H9 (cell line): ENCODE results near the gene ZNF845. TPM values are rescaled to one million over a fixed set of nuclear protein-coding genes. Genes with fewer than 3 reads are reported as not detected.

Source experiments
- DNase-seq: peaks from one replicate; pipeline ENCODE4 v3.0.0-alpha.2; 2017
- H2AFZ ChIP-seq: one replicate; pipeline ENCODE4 v1.6.1; 2013; ENCODE audit warnings: mild to moderate bottlenecking, low read length, control low read depth, moderate library complexity
- H2AK5ac ChIP-seq: 2 replicates; pipeline ENCODE4 v1.6.1; 2013; ENCODE audit warnings: low read length, control low read depth, mixed read lengths; ENCODE audit not compliant: insufficient read length
- H2BK120ac ChIP-seq: one replicate; pipeline ENCODE4 v1.6.1; 2013; ENCODE audit warnings: low read depth, mild to moderate bottlenecking, low read length, control low read depth, inconsistent platforms; ENCODE audit not compliant: poor library complexity, severe bottlenecking
- H2BK12ac ChIP-seq: 2 replicates; pipeline ENCODE4 v1.6.1; 2013; ENCODE audit warnings: low read length, control low read depth, mixed read lengths, low read depth; ENCODE audit not compliant: insufficient read length
- H2BK15ac ChIP-seq: 2 replicates; pipeline ENCODE4 v1.6.1; 2013; ENCODE audit warnings: low read depth, low read length, control low read depth
- H2BK20ac ChIP-seq: one replicate; pipeline ENCODE4 v1.6.1; 2013; ENCODE audit warnings: low read depth, mild to moderate bottlenecking, low read length, control low read depth, inconsistent platforms; ENCODE audit not compliant: poor library complexity, severe bottlenecking
- H2BK5ac ChIP-seq: 2 replicates; pipeline ENCODE4 v1.6.1; 2013; ENCODE audit warnings: low read length, control low read depth, mixed read lengths; ENCODE audit not compliant: insufficient read length
- H3K14ac ChIP-seq: 2 replicates; pipeline ENCODE4 v1.6.1; 2013; ENCODE audit warnings: low read length, control low read depth; ENCODE audit not compliant: insufficient read depth
- H3K18ac ChIP-seq: 2 replicates; pipeline ENCODE4 v1.6.1; 2013; ENCODE audit warnings: low read depth, mild to moderate bottlenecking, mixed read lengths, low read length, control low read depth; ENCODE audit not compliant: insufficient read length
- H3K23ac ChIP-seq: 2 replicates; pipeline ENCODE4 v1.6.1; 2013; ENCODE audit warnings: low read length, control low read depth, mixed read lengths, low read depth; ENCODE audit not compliant: insufficient read length
- H3K23me2 ChIP-seq: 2 replicates; pipeline ENCODE4 v1.6.1; 2013; ENCODE audit warnings: low read depth, mild to moderate bottlenecking, mixed read lengths, low read length, control low read depth; ENCODE audit not compliant: insufficient read length, poor library complexity, severe bottlenecking
- H3K27ac ChIP-seq: 2 replicates; pipeline ENCODE4 v1.5.1; 2013; ENCODE audit warnings: low read length, control low read depth, mixed read lengths, low read depth; ENCODE audit not compliant: insufficient read length
- H3K27me3 ChIP-seq: 2 replicates; pipeline ENCODE4 v1.6.1; 2013; ENCODE audit warnings: low read length, control low read depth, inconsistent platforms; ENCODE audit not compliant: insufficient read depth
- H3K4ac ChIP-seq: 2 replicates; pipeline ENCODE4 v1.6.1; 2013; ENCODE audit warnings: low read depth, mild to moderate bottlenecking, control low read depth, inconsistent platforms, low read length, moderate library complexity
- H3K4me1 ChIP-seq: 2 replicates; pipeline ENCODE4 v1.6.1; 2013; ENCODE audit warnings: low read length, control low read depth, inconsistent platforms; ENCODE audit not compliant: insufficient read depth
- H3K4me2 ChIP-seq: 2 replicates; pipeline ENCODE4 v1.6.1; 2013; ENCODE audit warnings: low read length, control low read depth, mixed read lengths; ENCODE audit not compliant: insufficient read length, insufficient read depth
- H3K56ac ChIP-seq: 2 replicates; pipeline ENCODE4 v1.6.1; 2013; ENCODE audit warnings: low read depth, mild to moderate bottlenecking, mixed read lengths, low read length, control low read depth; ENCODE audit not compliant: insufficient read length
- H3K79me1 ChIP-seq: 2 replicates; pipeline ENCODE4 v1.6.1; 2013; ENCODE audit warnings: low read depth, mild to moderate bottlenecking, moderate library complexity, low read length, control low read depth, inconsistent platforms; ENCODE audit not compliant: insufficient read depth, poor library complexity, severe bottlenecking
- H3K79me2 ChIP-seq: 2 replicates; pipeline ENCODE4 v1.6.1; 2013; ENCODE audit warnings: low read length, control low read depth, inconsistent platforms; ENCODE audit not compliant: insufficient read depth
- H3K9ac ChIP-seq: 2 replicates; pipeline ENCODE4 v1.6.1; 2013; ENCODE audit warnings: low read length, control low read depth, mixed read lengths; ENCODE audit not compliant: insufficient read length; ENCODE audit errors: extremely low read depth
- H3K9me3 ChIP-seq: one replicate; pipeline ENCODE4 v1.6.1; 2013; ENCODE audit warnings: low read depth, low read length, inconsistent platforms; ENCODE audit not compliant: control insufficient read depth
- H3T11ph ChIP-seq: one replicate; pipeline ENCODE4 v1.6.1; 2013; ENCODE audit warnings: mild to moderate bottlenecking, low read length, control low read depth, inconsistent platforms
- H4K20me1 ChIP-seq: one replicate; pipeline ENCODE4 v1.6.1; 2013; ENCODE audit not compliant: control insufficient read depth, insufficient read length, insufficient read depth
- H4K5ac ChIP-seq: 2 replicates; pipeline ENCODE4 v1.6.1; 2013; ENCODE audit warnings: low read depth, mild to moderate bottlenecking, mixed read lengths, low read length, control low read depth; ENCODE audit not compliant: insufficient read length
- H4K8ac ChIP-seq: replicated peaks from 2 replicates; pipeline ENCODE4 v1.6.1; 2013; ENCODE audit warnings: low read length, control low read depth, mixed read lengths, low read depth; ENCODE audit not compliant: insufficient read length
- H4K91ac ChIP-seq: 2 replicates; pipeline ENCODE4 v1.6.1; 2013; ENCODE audit warnings: low read depth, mild to moderate bottlenecking, moderate library complexity, mixed read lengths, low read length, control low read depth; ENCODE audit not compliant: insufficient read length
- H3K27ac Mint-ChIP-seq, 3 experiments: 2 replicates in 2 of 3; 3 replicates in 1 of 3; pipeline ENCODE4 v1.8.0; 2020 to 2021; ENCODE audit warnings: mixed read lengths in 3 of 3, mild to moderate bottlenecking in 1 of 3, moderate library complexity in 1 of 3
- H3K27me3 Mint-ChIP-seq: 2 replicates; pipeline ENCODE4 v1.8.0; 2021; ENCODE audit warnings: low read depth, mild to moderate bottlenecking, moderate library complexity, mixed read lengths
- H3K36me3 Mint-ChIP-seq, 3 experiments: 2 replicates in 2 of 3; 3 replicates in 1 of 3; pipeline ENCODE4 v1.8.0; 2020 to 2021; ENCODE audit warnings: low read depth in 3 of 3, mixed read lengths in 3 of 3; ENCODE audit not compliant: insufficient read depth in 1 of 3
- H3K4me1 Mint-ChIP-seq, 2 experiments: 2 replicates each; pipeline ENCODE4 v1.8.0; 2020; ENCODE audit warnings: mixed read lengths in 2 of 2
- H3K4me3 Mint-ChIP-seq, 2 experiments: 2 replicates in 1 of 2; 3 replicates in 1 of 2; pipeline ENCODE4 v1.8.0; 2020 to 2021; ENCODE audit warnings: mild to moderate bottlenecking in 2 of 2, mixed read lengths in 2 of 2, moderate library complexity in 1 of 2
- H3K9me3 Mint-ChIP-seq, 2 experiments: 2 replicates in 1 of 2; 3 replicates in 1 of 2; pipeline ENCODE4 v1.8.0; 2020; ENCODE audit warnings: mild to moderate bottlenecking in 2 of 2, mixed read lengths in 2 of 2, moderate library complexity in 1 of 2
- WGBS: extraction: QIAGEN DNeasy Blood & Tissue Kit; methylation state at CpG from one replicate; pipeline ENCODE4 v1.1.7; 2013; ENCODE audit warnings: missing lambda C conversion rate, low lambda C conversion rate, mixed read lengths; ENCODE audit not compliant: insufficient read length; ENCODE audit errors: extremely low coverage; 5-methylcytosine and 5-hydroxymethylcytosine counted together
- total RNA-seq: library from RNA; stranded (reverse); gene quantifications from 2 replicates; pipeline ENCODE4 v1.2.1, GENCODE V29; 2021
- TF ChIP-seq, protein P1 (sequence below): fragments of 200-600 bp; sonication (generic); conservative IDR thresholded peaks from 3 replicates; pipeline ENCODE4 v1.8.0; 2021; ENCODE audit warnings: antibody characterized with exemption, mild to moderate bottlenecking

ZNF845 gene
- total RNA-seq, 1 experiment from 2014 or later = 17.4 TPM

DNA sequence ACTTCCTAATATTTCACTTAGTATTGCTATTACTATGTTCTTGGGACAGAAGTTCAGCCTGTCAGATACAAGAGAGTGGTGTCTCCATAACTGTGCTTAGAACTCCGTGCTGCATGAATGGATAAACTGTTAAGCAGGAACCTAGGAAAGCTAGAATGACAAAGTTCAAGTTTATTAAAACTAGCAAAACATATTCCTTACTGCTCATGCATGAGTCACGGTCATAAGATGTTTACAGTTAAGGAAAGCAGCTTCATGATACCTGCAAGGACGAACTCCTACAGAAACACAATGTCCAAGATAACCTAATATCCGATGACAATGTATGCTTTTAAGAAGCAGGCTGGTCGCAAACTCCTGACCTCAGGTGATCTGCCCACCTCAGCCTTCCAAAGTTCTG, 55.4 kb downstream of the ZNF845 start:
- Histone ChIP-seq H3K14ac (no peak overlapping the region), H3K56ac (no peak overlapping the region), H2BK15ac (no peak overlapping the region), H3K4me2 (no peak overlapping the region), H3K9ac (no peak overlapping the region), H3K18ac (no peak overlapping the region), H2BK12ac (no peak overlapping the region), H3K79me2 (no peaks in the 10 kb centered on the region), H3K27ac (no peak overlapping the region), H4K8ac (no peak overlapping the region), H2BK20ac (no peak overlapping the region), H4K91ac (no peak overlapping the region), H3K4ac (no peak overlapping the region), H2BK5ac (no peak overlapping the region), H4K5ac (no peak overlapping the region), H3K4me1 (0 out of 2 replicates have a peak, but pooled peaks cover 3% of the 10 kb centered on the region), H3T11ph (no peak overlapping the region), H3K9me3 (peaks cover 3% of the 10 kb centered on the region), H3K27me3 (no peaks in the 10 kb centered on the region), H2BK120ac (no peak overlapping the region), H4K20me1 (no peaks in the 10 kb centered on the region), H2AFZ (no peak overlapping the region), H3K23me2 (no peaks in the 10 kb centered on the region), H3K79me1 (no peaks in the 10 kb centered on the region), H3K23ac (no peak overlapping the region), H2AK5ac (no peak overlapping the region)
- TF ChIP-seq, protein P1, sequence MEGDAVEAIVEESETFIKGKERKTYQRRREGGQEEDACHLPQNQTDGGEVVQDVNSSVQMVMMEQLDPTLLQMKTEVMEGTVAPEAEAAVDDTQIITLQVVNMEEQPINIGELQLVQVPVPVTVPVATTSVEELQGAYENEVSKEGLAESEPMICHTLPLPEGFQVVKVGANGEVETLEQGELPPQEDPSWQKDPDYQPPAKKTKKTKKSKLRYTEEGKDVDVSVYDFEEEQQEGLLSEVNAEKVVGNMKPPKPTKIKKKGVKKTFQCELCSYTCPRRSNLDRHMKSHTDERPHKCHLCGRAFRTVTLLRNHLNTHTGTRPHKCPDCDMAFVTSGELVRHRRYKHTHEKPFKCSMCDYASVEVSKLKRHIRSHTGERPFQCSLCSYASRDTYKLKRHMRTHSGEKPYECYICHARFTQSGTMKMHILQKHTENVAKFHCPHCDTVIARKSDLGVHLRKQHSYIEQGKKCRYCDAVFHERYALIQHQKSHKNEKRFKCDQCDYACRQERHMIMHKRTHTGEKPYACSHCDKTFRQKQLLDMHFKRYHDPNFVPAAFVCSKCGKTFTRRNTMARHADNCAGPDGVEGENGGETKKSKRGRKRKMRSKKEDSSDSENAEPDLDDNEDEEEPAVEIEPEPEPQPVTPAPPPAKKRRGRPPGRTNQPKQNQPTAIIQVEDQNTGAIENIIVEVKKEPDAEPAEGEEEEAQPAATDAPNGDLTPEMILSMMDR = no peak
- Mint-ChIP-seq H3K36me3 (peaks cover 31 to 37% (median 35%) of the 10 kb centered on the region in 3 experiments), H3K9me3 (peaks cover 17 to 27% of the 10 kb centered on the region in 2 experiments), H3K4me3 (no peak overlapping the region), H3K27me3 (no peaks in the 10 kb centered on the region), H3K4me1 (peaks cover 11 to 13% of the 10 kb centered on the region in 2 experiments), H3K27ac (no peak overlapping the region)
- DNase-seq = no peak
- no CpG with 5 or more reads among the region's 5 CpGs for WGBS
